ENCODE results near the gene FDX1. TPM values are rescaled to one million over a fixed set of nuclear protein-coding genes. Genes with fewer than 3 reads are reported as not detected.
A peak's percentile ranks its signal among the peaks of the same experiment; 100 is the strongest.

The FDX1 gene
- total and polyA plus RNA-seq, 7 experiments from 2014 or later = 7.7 to 18.5 (median 10.9) TPM

GRCh38 chr11:110471371-110471770 is 41.6 kb downstream of the FDX1 start:
- H3K27me3 Mint-ChIP-seq = no peaks in the 10 kb centered on the region

GRCh38 chr11:110472858-110473257 is 43.1 kb downstream of the FDX1 start:
- intact Hi-C loops (cut with micrococcal nuclease) = no loop called here
- POLR2A ChIA-PET = no interaction called here
- ATAC-seq (no peak), DNase-seq (no peak)
- H3K27ac ChIP-seq (ENCODE audit: low read depth, low read length) = no peak overlapping the region
- no peaks in the 10 kb centered on the region for H3K27me3 Mint-ChIP-seq
- H3K4me3 ChIP-seq (ENCODE audit: low read length) = no peak overlapping the region
- peaks cover 0 to 7% (median 0%) of the 10 kb centered on the region in 7 donors for H3K4me1 Mint-ChIP-seq
- H3K36me3 ChIP-seq (ENCODE audit: control insufficient read depth in 2 of 3, insufficient read depth in 3 of 3, low read length in 3 of 3) = no peaks in the 10 kb centered on the region
- H3K9me3 Mint-ChIP-seq = peaks cover 0 to 1% (median 0%) of the 10 kb centered on the region in 11 donors
- no peaks in the 10 kb centered on the region for H3K9me3 ChIP-seq (ENCODE audit: control insufficient read depth in 2 of 3, low read length in 3 of 3)
- CTCF ChIA-PET = no interaction called here
- no peaks in the 10 kb centered on the region for H3K27me3 ChIP-seq (ENCODE audit: control insufficient read depth in 2 of 2, insufficient read depth in 2 of 2, low read length in 2 of 2)
- no peak overlapping the region for H3K4me3 Mint-ChIP-seq
- no peaks in the 10 kb centered on the region for H3K4me1 ChIP-seq (ENCODE audit: control insufficient read depth in 2 of 2, insufficient read depth in 2 of 2, low read length in 2 of 2)
- no peak overlapping the region for H3K27ac Mint-ChIP-seq
- peaks cover 0 to 10% (median under 1%) of the 10 kb centered on the region in 5 donors for H3K36me3 Mint-ChIP-seq

More at GRCh38 chr11:110471371-110471770, 41.6 kb downstream of the FDX1 start:
- Mint-ChIP-seq H3K4me1 (peaks cover 0 to 7% (median 0%) of the 10 kb centered on the region in 7 donors), H3K9me3 (peaks cover 0 to 1% (median 0%) of the 10 kb centered on the region in 11 donors), H3K4me3 (no peak overlapping the region), H3K27ac (no peak overlapping the region), H3K36me3 (peaks cover 0 to 12% (median 7%) of the 10 kb centered on the region in 5 donors)
- H3K27ac ChIP-seq (ENCODE audit: low read depth, low read length) = no peak overlapping the region
- H3K4me1 ChIP-seq (ENCODE audit: control insufficient read depth in 2 of 2, insufficient read depth in 2 of 2, low read length in 2 of 2) = no peaks in the 10 kb centered on the region
- H3K36me3 ChIP-seq (ENCODE audit: control insufficient read depth in 2 of 3, insufficient read depth in 3 of 3, low read length in 3 of 3) = peaks cover 0 to 5% (median 0%) of the 10 kb centered on the region in 3 experiments
- H3K9me3 ChIP-seq (ENCODE audit: control insufficient read depth in 2 of 3, low read length in 3 of 3) = no peaks in the 10 kb centered on the region
- ATAC-seq (no peak), DNase-seq (no peak)
- CTCF ChIA-PET = interaction anchor here (0.6 kb wide), 1 partner anchor 12 kb away, joined by 3 read pairs; no protein-coding TSS in a partner anchor
- intact Hi-C loops (cut with micrococcal nuclease) = no loop called here
- no peak overlapping the region for H3K4me3 ChIP-seq (ENCODE audit: low read length)
- POLR2A ChIA-PET = no interaction called here
- no peaks in the 10 kb centered on the region for H3K27me3 ChIP-seq (ENCODE audit: control insufficient read depth in 2 of 2, insufficient read depth in 2 of 2, low read length in 2 of 2)

- ATAC-seq (no peak), DNase-seq (no peak)
- peaks cover 0 to 9% (median 0%) of the 10 kb centered on the region in 5 donors for H3K36me3 Mint-ChIP-seq
- no peaks in the 10 kb centered on the region for H3K9me3 ChIP-seq (ENCODE audit: control insufficient read depth in 2 of 3, low read length in 3 of 3)
- H3K4me1 ChIP-seq (ENCODE audit: control insufficient read depth in 2 of 2, insufficient read depth in 2 of 2, low read length in 2 of 2) = no peaks in the 10 kb centered on the region
- no peaks in the 10 kb centered on the region for H3K27me3 ChIP-seq (ENCODE audit: control insufficient read depth in 2 of 2, insufficient read depth in 2 of 2, low read length in 2 of 2)
- H3K27ac Mint-ChIP-seq = no peak overlapping the region
- no peak overlapping the region for H3K4me3 ChIP-seq (ENCODE audit: low read length)
- H3K4me1 Mint-ChIP-seq = peaks cover 0 to 7% (median 0%) of the 10 kb centered on the region in 7 donors
- intact Hi-C loops (cut with micrococcal nuclease) = no loop called here
- H3K36me3 ChIP-seq (ENCODE audit: control insufficient read depth in 2 of 3, insufficient read depth in 3 of 3, low read length in 3 of 3) = no peaks in the 10 kb centered on the region
- no peak overlapping the region for H3K27ac ChIP-seq (ENCODE audit: low read depth, low read length)
- H3K9me3 Mint-ChIP-seq = peaks cover 0 to 1% (median 0%) of the 10 kb centered on the region in 11 donors
- ChIA-PET POLR2A (no interaction called here), CTCF (no interaction called here)
- H3K27me3 Mint-ChIP-seq = no peaks in the 10 kb centered on the region
- no peak overlapping the region for H3K4me3 Mint-ChIP-seq
These were observed 44.0 kb downstream of the FDX1 start for GRCh38 chr11:110473706-110474105.

GRCh38 chr11:110474578-110474977 is 44.8 kb downstream of the FDX1 start:
- POLR2A ChIA-PET = no interaction called here
- H3K27me3 ChIP-seq (ENCODE audit: control insufficient read depth in 2 of 2, insufficient read depth in 2 of 2, low read length in 2 of 2) = no peaks in the 10 kb centered on the region
- Mint-ChIP-seq H3K36me3 (peaks cover 0 to 4% (median 0%) of the 10 kb centered on the region in 5 donors), H3K4me1 (peaks cover 0 to 12% (median 6%) of the 10 kb centered on the region in 7 donors), H3K27ac (no peak overlapping the region), H3K4me3 (peak overlapping the region in 1 of 10 donors; percentile 12), H3K9me3 (peaks cover 0 to 1% (median 0%) of the 10 kb centered on the region in 11 donors), H3K27me3 (no peaks in the 10 kb centered on the region)
- ATAC-seq = no peak
- H3K4me1 ChIP-seq (ENCODE audit: control insufficient read depth in 2 of 2, insufficient read depth in 2 of 2, low read length in 2 of 2) = no peaks in the 10 kb centered on the region
- H3K4me3 ChIP-seq (ENCODE audit: low read length) = no peak overlapping the region
- CTCF ChIA-PET = no interaction called here
- DNase-seq = no peak
- H3K36me3 ChIP-seq (ENCODE audit: control insufficient read depth in 2 of 3, insufficient read depth in 3 of 3, low read length in 3 of 3) = no peaks in the 10 kb centered on the region
- H3K9me3 ChIP-seq (ENCODE audit: control insufficient read depth in 2 of 3, low read length in 3 of 3) = no peaks in the 10 kb centered on the region
- no peak overlapping the region for H3K27ac ChIP-seq (ENCODE audit: low read depth, low read length)
- intact Hi-C loops (cut with micrococcal nuclease) = no loop called here

- ChIA-PET CTCF (no interaction called here), POLR2A (no interaction called here)
- Mint-ChIP-seq H3K4me1 (peaks cover 0 to 15% (median 4%) of the 10 kb centered on the region in 7 donors), H3K4me3 (no peak overlapping the region), H3K27ac (no peak overlapping the region), H3K27me3 (no peaks in the 10 kb centered on the region), H3K36me3 (peaks cover 0 to 4% (median 0%) of the 10 kb centered on the region in 5 donors), H3K9me3 (peaks cover 0 to 1% (median 0%) of the 10 kb centered on the region in 11 donors)
- no peaks in the 10 kb centered on the region for H3K4me1 ChIP-seq (ENCODE audit: control insufficient read depth in 2 of 2, insufficient read depth in 2 of 2, low read length in 2 of 2)
- no peaks in the 10 kb centered on the region for H3K27me3 ChIP-seq (ENCODE audit: control insufficient read depth in 2 of 2, insufficient read depth in 2 of 2, low read length in 2 of 2)
- DNase-seq (no peak), ATAC-seq (no peak)
- intact Hi-C loops (cut with micrococcal nuclease) = no loop called here
- H3K4me3 ChIP-seq (ENCODE audit: low read length) = no peak overlapping the region
- H3K36me3 ChIP-seq (ENCODE audit: control insufficient read depth in 2 of 3, insufficient read depth in 3 of 3, low read length in 3 of 3) = no peaks in the 10 kb centered on the region
- H3K27ac ChIP-seq (ENCODE audit: low read depth, low read length) = no peak overlapping the region
- no peaks in the 10 kb centered on the region for H3K9me3 ChIP-seq (ENCODE audit: control insufficient read depth in 2 of 3, low read length in 3 of 3)
These were observed 45.9 kb downstream of the FDX1 start for GRCh38 chr11:110475671-110476070.

GRCh38 chr11:110478410-110478809 is 48.7 kb downstream of the FDX1 start:
- H3K27me3 ChIP-seq (ENCODE audit: control insufficient read depth in 2 of 2, insufficient read depth in 2 of 2, low read length in 2 of 2) = no peaks in the 10 kb centered on the region
- ATAC-seq = no peak
- intact Hi-C loops (cut with micrococcal nuclease) = no loop called here
- no peak overlapping the region for H3K27ac ChIP-seq (ENCODE audit: low read depth, low read length)
- H3K9me3 ChIP-seq (ENCODE audit: control insufficient read depth in 2 of 3, low read length in 3 of 3) = no peaks in the 10 kb centered on the region
- ChIA-PET CTCF (interaction anchor here (0.8 kb wide), 1 partner anchor 752 kb away, joined by 3 read pairs; no protein-coding TSS in a partner anchor), POLR2A (interaction anchor here (0.8 kb wide), 1 partner anchor 363 kb away, joined by 3 read pairs; no protein-coding TSS in a partner anchor)
- Mint-ChIP-seq H3K27me3 (peaks cover 0 to 7% (median 0%) of the 10 kb centered on the region in 5 donors), H3K36me3 (no peaks in the 10 kb centered on the region), H3K4me3 (no peak overlapping the region), H3K9me3 (peaks cover 0 to 1% (median 0%) of the 10 kb centered on the region in 11 donors), H3K27ac (no peak overlapping the region), H3K4me1 (peaks cover 0 to 15% (median 4%) of the 10 kb centered on the region in 7 donors)
- H3K4me3 ChIP-seq (ENCODE audit: low read length) = no peak overlapping the region
- DNase-seq = no peak
- no peaks in the 10 kb centered on the region for H3K36me3 ChIP-seq (ENCODE audit: control insufficient read depth in 2 of 3, insufficient read depth in 3 of 3, low read length in 3 of 3)
- H3K4me1 ChIP-seq (ENCODE audit: control insufficient read depth in 2 of 2, insufficient read depth in 2 of 2, low read length in 2 of 2) = no peaks in the 10 kb centered on the region

Measured in naive thymus-derived CD4-positive, alpha-beta T cell (primary cell).